Activated naive CD8-positive, alpha-beta T cell treated with anti-CD3 and anti-CD28 coated beads, Interleukin-2, amount 10 ng/mL, durations not matched to agents 7 days and 5 days (primary cell): Measurements from ENCODE around the gene KIAA0586. TPM values are rescaled to one million over a fixed set of nuclear protein-coding genes. Genes with fewer than 3 reads are reported as not detected.
"Not testable (repeated sequence)": the region's sequence is repeated elsewhere in the genome, so short reads cannot be mapped to it uniquely, and the experiment has no call there.

Experiments
- ATAC-seq: fragments of 150-1000 bp; cut with Tn5 transposase; one replicate; pipeline ENCODE4 v1.10.0; 2021; ENCODE audit warnings: low read depth, moderate library complexity
- POLR2A ChIA-PET: fragments of 350-600 bp; sonication (Branson Sonifier 250); formaldehyde crosslinking; loops from one replicate; lab custom pipeline; 2021; ENCODE audit warnings: antibody characterized with exemption; lab: Charles Lee
- DNase-seq: peaks from one replicate; pipeline ENCODE4 v3.0.0; 2021
- H3K27ac Mint-ChIP-seq: one replicate; pipeline ENCODE4 v1.8.0; 2022; ENCODE audit warnings: mild to moderate bottlenecking, mixed read lengths
- H3K27me3 Mint-ChIP-seq: one replicate; pipeline ENCODE4 v1.8.0; 2022; ENCODE audit warnings: mild to moderate bottlenecking, moderate library complexity, mixed read lengths
- H3K36me3 Mint-ChIP-seq: one replicate; pipeline ENCODE4 v1.8.0; 2021; ENCODE audit warnings: mild to moderate bottlenecking, mixed read lengths
- H3K4me1 Mint-ChIP-seq: one replicate; pipeline ENCODE4 v1.8.0; 2021; ENCODE audit warnings: mixed read lengths
- H3K4me3 Mint-ChIP-seq: one replicate; pipeline ENCODE4 v1.8.0; 2022; ENCODE audit warnings: mild to moderate bottlenecking, moderate library complexity, mixed read lengths
- H3K9me3 Mint-ChIP-seq: one replicate; pipeline ENCODE4 v1.8.0; 2021; ENCODE audit warnings: mixed read lengths
- total RNA-seq, 2 experiments: library from RNA; stranded (reverse); gene quantifications; one replicate each; pipeline ENCODE4 v1.2.3, GENCODE V29; 2021

The KIAA0586 gene
- total RNA-seq, 2 experiments from 2014 or later: 27.4 to 29.9 TPM

DNA sequence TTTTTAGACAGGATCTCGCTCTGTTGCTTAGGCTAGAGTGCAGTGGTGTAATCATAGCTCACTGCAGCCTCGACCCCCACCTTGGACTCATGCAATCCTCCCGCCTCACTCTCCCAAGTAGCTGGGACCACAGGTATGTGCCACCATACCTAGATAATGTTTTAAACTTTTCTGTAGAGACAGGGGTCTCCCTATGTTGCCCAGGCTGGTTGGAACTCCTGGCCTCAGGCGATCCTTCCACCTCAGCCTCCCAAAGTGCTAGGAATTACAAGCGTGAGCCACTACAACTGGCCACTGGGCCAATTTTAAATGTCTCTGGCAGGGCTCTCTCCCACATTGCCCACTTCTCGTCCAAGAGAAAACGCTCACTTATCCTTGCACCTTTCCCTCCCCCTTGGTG, 143.7 kb downstream of the KIAA0586 start:
- Mint-ChIP-seq H3K36me3 (no peaks in the 10 kb centered on the region), H3K27ac (no peak overlapping the region), H3K4me1 (peaks cover 10% of the 10 kb centered on the region), H3K4me3 (no peak overlapping the region), H3K9me3 (no peaks in the 10 kb centered on the region), H3K27me3 (no peaks in the 10 kb centered on the region)
- ATAC-seq (no peak), DNase-seq (no peak)
- POLR2A ChIA-PET: no interaction called here

DNA sequence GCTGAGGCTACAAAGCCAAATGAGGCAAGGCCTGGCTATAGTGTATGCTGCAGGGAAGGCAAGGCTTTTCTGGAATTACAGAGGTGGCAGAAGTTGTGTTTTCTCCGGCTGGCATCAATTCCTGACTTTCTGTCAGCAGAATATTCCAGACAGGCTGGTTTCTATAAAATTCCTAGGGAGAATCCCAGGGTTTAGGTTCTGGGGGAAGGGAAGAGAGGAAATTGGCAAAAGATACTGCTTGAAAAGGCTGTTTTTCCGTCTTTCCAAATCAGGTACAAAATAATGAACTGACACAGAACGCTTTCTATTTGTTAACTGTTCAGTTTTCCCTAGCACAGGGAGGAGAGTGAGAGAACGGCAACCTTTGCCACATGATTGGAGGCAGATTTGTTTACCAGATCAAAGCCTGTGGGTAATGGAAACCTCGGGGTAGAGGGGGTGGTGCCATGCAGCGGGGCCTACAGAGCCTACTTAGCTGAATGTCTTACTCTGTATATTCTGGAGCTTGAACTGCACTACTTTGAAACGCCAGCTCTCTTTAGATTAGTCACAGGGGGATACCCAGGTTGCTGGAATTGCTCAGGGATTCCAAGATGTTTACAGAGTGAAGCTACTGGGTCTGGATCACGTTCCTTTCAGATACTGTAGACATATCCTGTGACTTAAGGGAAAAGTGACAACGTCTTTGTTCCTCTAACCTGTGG, 144.4 kb downstream of the KIAA0586 start:
- DNase-seq (no peak), ATAC-seq (peak; percentile 65)
- no peaks in the 10 kb centered on the region for H3K9me3 Mint-ChIP-seq
- POLR2A ChIA-PET: no interaction called here
- H3K4me3 Mint-ChIP-seq: no peak overlapping the region
- no peak overlapping the region for H3K27ac Mint-ChIP-seq
- H3K36me3 Mint-ChIP-seq: no peaks in the 10 kb centered on the region
- peaks cover 10% of the 10 kb centered on the region for H3K4me1 Mint-ChIP-seq
- H3K27me3 Mint-ChIP-seq: no peaks in the 10 kb centered on the region

DNA sequence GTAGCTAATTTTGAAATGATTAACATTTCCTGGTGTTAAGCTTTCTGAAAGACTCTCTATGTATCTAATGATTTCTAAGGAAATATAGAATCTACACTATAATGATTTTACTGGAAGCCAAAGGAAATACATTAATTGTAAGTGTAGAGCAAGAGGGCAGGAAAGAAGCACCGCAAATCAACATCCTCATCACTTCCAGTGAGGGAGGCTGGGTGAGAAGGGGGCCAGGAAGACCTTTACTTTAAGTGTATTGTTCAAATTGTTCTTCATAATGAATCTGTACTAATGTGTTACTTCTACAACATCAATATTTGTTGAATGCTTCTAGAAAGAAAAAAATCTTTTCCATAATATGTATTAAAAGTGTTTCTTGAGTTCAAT, 144.9 kb downstream of the KIAA0586 start:
- no peak for ATAC-seq
- POLR2A ChIA-PET: no interaction called here

DNA sequence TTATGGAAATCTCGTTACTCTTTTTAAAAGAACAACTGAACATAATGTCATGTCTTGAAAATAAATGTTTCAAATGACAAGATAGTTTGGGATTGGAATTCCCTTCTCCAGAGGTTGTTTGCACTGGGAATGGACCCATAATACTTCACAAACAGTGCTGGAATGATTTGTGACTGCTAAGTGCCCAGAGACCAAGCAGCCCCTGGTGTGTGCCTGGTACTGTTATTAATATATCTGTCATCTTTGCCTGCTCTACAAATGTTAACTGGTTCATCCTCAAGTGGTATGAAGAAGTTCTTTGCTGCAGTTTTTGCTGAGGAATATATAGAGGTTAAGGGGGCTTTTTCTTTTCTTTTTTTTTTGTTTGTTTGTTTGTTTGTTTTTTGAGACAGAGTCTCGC, 145.3 kb downstream of the KIAA0586 start:
- peaks cover 10% of the 10 kb centered on the region for H3K4me1 Mint-ChIP-seq
- DNase-seq (no peak), ATAC-seq (no peak)
- H3K27me3 Mint-ChIP-seq: no peaks in the 10 kb centered on the region
- H3K4me3 Mint-ChIP-seq: no peak overlapping the region
- H3K9me3 Mint-ChIP-seq: no peaks in the 10 kb centered on the region
- no peak overlapping the region for H3K27ac Mint-ChIP-seq
- POLR2A ChIA-PET: no interaction called here
- H3K36me3 Mint-ChIP-seq: no peaks in the 10 kb centered on the region

More for the DNA sequence above, 144.9 kb downstream of the KIAA0586 start:
- Mint-ChIP-seq H3K36me3 (no peaks in the 10 kb centered on the region), H3K27me3 (no peaks in the 10 kb centered on the region), H3K27ac (no peak overlapping the region), H3K4me3 (no peak overlapping the region), H3K9me3 (no peaks in the 10 kb centered on the region), H3K4me1 (peaks cover 10% of the 10 kb centered on the region)
- no peak for DNase-seq

DNA sequence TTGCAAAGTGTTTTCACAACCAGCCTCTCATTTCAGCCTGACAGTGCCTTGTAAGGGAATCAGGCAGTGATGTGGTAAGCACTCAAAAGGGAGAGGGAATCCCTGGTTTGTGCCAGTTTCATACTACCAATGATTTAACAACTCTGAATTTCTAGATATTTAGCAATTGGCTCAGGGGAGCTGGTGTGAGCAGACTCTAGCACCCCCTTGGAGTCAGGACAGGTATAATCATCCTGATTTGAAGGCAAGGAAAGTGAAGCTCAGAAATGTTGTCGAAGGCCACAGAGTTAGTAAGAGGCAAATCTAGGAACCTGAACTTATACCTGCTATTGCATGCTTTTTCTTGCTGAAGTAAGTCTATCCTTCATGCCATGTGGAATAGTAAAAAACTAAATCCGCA, 147.1 kb downstream of the KIAA0586 start:
- Mint-ChIP-seq H3K4me3 (no peak overlapping the region), H3K27me3 (no peaks in the 10 kb centered on the region), H3K9me3 (no peaks in the 10 kb centered on the region), H3K36me3 (no peaks in the 10 kb centered on the region), H3K27ac (no peak overlapping the region), H3K4me1 (peaks cover 10% of the 10 kb centered on the region)
- DNase-seq (no peak), ATAC-seq (no peak)
- POLR2A ChIA-PET: no interaction called here

DNA sequence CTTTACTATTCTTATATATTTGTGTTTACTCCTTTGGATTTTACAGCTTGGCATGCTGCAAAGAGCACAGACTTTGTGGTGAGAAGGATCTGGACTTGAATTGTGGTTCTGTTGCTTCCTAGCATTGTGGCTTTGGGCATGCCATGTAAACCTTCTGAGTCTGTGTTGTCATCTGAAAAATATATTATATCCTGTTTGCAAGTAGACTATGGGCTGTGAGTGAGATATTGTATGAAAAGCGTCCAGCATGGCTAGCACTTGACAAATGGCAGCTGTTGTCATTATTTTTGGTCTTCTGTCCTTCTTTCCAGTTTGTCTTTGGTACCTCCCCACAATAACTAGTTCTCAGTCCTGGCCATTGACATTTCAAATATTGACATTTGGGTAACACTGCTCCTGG, 148.4 kb downstream of the KIAA0586 start:
- POLR2A ChIA-PET: no interaction called here
- no peak for ATAC-seq
- H3K9me3 Mint-ChIP-seq: peaks cover 4% of the 10 kb centered on the region
- H3K27ac Mint-ChIP-seq: no peak overlapping the region
- no peaks in the 10 kb centered on the region for H3K27me3 Mint-ChIP-seq
- H3K4me3 Mint-ChIP-seq: no peak overlapping the region
- H3K36me3 Mint-ChIP-seq: no peaks in the 10 kb centered on the region
- DNase-seq: no peak
- peaks cover 9% of the 10 kb centered on the region for H3K4me1 Mint-ChIP-seq

DNA sequence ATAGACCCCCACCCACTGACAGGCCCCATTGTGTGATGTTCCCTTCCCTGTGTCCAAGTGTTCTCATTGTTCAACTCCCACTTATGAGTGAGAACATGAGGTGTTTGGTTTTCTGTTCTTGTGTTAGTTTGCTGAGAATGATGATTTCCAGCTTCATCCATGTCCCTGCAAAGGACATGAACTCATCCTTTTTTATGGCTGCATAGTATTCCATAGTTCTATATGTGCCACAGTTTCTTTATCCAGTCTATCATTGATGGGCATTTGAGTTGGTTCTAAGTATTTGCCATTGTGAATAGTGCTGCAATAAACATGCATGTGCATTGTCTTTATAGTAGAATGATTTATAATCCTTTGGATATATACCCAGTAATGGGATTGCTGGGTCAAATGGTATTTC, 152.5 kb downstream of the KIAA0586 start:
- H3K27ac Mint-ChIP-seq, H3K4me3 Mint-ChIP-seq, H3K36me3 Mint-ChIP-seq, H3K27me3 Mint-ChIP-seq, H3K4me1 Mint-ChIP-seq, DNase-seq, ATAC-seq, H3K9me3 Mint-ChIP-seq, POLR2A ChIA-PET: not testable (repeated sequence)

DNA sequence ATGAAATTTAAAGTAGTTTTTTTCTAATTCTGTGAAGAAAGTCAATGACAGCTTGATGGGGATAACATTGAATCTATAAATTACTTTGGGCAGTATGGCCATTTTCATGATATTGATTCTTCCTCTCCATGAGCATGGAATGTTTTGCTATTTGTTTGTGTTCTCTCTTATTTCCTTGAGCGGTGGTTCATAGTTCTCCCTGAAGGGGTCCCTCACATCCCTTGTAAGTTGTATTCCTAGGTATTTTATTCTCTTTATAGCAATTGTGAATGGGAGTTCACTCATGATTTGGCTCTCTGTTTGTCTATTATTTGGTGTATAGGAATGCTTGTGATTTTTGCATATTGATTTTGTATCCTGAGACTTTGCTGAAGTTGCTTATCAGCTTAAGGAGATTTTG, 153.9 kb downstream of the KIAA0586 start:
- H3K27me3 Mint-ChIP-seq, ATAC-seq, DNase-seq, H3K27ac Mint-ChIP-seq, H3K4me3 Mint-ChIP-seq, H3K9me3 Mint-ChIP-seq, H3K4me1 Mint-ChIP-seq, H3K36me3 Mint-ChIP-seq, POLR2A ChIA-PET: not testable (repeated sequence)

DNA sequence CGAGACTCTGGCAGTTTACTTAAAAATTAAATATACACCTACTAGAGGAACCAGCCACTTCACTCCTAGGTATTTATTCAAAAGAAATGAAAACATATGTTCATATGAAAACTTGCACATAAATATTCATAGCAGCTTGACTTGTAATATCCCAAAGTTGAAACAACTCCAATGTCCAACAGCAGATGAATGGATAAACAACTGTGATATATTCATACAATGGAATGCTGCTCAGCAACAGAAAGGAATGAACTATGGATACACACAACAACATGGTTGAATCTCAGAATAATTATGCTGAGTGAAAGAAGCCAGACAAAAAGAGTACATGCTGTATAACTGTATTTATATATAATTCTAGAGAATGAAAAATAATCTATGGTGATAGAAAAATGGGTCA, 156.9 kb downstream of the KIAA0586 start:
- Mint-ChIP-seq H3K4me1 (no peaks in the 10 kb centered on the region), H3K27ac (no peak overlapping the region), H3K4me3 (no peak overlapping the region), H3K27me3 (peaks cover 8% of the 10 kb centered on the region), H3K36me3 (no peaks in the 10 kb centered on the region), H3K9me3 (peaks cover 7% of the 10 kb centered on the region)
- no peak for ATAC-seq
- DNase-seq: no peak
- POLR2A ChIA-PET: no interaction called here

DNA sequence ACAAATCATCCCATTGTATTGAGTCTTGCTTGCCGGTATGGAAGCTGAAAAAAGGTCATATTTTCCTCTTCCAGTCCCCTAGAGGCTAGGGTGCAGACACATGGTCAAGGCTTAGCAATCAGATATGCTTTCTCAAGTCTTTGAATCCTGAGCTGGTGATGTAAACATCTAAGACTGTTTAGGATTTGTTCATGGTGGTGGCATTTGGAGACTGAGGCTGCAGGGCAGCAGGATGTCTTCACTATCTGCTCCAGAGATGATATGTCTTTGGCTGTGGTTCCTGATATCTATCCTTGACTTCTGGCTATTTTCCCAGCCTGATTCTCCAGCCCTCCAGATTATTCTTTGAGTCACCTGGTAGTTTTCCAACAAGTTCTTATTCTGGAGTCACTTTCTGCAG, 159.8 kb downstream of the KIAA0586 start:
- ATAC-seq (no peak), DNase-seq (no peak)
- peaks cover 2% of the 10 kb centered on the region for H3K9me3 Mint-ChIP-seq
- H3K4me3 Mint-ChIP-seq: no peak overlapping the region
- peaks cover 8% of the 10 kb centered on the region for H3K27me3 Mint-ChIP-seq
- H3K4me1 Mint-ChIP-seq: no peaks in the 10 kb centered on the region
- POLR2A ChIA-PET: no interaction called here
- H3K36me3 Mint-ChIP-seq: no peaks in the 10 kb centered on the region
- no peak overlapping the region for H3K27ac Mint-ChIP-seq

DNA sequence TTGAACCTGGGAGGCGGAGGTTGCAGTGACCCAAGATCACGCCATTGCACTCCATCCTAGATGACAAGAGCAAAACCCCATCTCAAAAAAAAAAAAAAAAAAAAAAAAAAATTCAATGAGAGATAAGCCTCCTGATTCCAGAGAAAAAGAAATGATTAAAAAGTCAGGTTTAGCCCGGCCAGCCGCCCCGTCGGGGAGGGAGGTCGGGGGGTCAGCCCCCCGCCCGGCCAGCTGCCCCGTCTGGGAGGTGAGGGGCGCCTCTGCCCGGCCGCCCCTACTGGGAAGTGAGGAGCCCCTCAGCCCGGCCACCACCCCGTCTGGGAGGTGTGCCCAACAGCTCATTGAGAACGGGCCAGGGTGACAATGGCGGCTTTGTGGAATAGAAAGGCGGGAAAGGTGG, 160.8 kb downstream of the KIAA0586 start:
- DNase-seq, H3K9me3 Mint-ChIP-seq, H3K27me3 Mint-ChIP-seq, H3K4me1 Mint-ChIP-seq, ATAC-seq, H3K4me3 Mint-ChIP-seq, POLR2A ChIA-PET, H3K27ac Mint-ChIP-seq, H3K36me3 Mint-ChIP-seq: not testable (repeated sequence)

DNA sequence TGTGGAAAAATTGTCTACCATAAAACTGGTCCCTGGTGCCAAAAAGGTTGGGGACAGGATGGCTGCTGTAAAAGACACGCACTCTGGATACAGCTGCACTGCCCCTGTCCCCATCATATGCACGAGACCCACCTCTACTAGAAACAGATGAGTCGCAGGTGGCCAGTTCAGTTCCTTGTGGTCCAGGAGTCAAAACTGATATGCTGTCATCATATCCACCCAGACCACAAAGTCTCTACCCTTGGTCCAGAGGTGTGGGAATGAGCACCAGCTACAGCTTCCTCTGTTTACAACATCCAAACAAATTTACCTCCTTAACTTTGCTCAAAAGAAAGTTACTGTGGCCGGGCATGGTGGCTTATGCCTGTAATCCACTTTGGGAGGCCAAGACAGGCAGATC, 166.5 kb downstream of the KIAA0586 start:
- DNase-seq: no peak
- Mint-ChIP-seq H3K4me3 (no peak overlapping the region), H3K36me3 (no peaks in the 10 kb centered on the region), H3K27ac (no peak overlapping the region), H3K27me3 (peaks cover 5% of the 10 kb centered on the region), H3K9me3 (peaks cover 3% of the 10 kb centered on the region), H3K4me1 (peaks cover 17% of the 10 kb centered on the region)
- POLR2A ChIA-PET: no interaction called here
- no peak for ATAC-seq

DNA sequence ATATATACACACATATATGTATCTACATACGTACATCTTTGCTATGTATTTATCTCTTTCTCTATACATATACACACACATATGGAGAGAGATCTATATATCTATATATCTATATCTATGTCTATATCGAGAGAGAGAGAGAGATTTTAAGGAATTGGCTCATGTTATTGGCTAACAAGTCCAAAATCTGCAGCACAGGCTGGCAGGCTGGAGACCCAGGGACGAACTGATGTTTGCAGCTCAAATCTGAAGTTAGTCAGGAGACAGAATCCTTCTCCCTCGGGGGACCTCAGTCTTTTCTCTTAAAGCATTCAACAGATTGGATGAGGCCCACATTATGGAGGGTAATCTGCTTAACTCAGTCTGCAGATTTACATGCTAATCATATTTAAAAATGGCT, 169.5 kb downstream of the KIAA0586 start:
- no peak for ATAC-seq
- DNase-seq: no peak
- peaks cover 24% of the 10 kb centered on the region for H3K4me1 Mint-ChIP-seq
- H3K4me3 Mint-ChIP-seq: no peak overlapping the region
- H3K27ac Mint-ChIP-seq: no peak overlapping the region
- H3K36me3 Mint-ChIP-seq: no peaks in the 10 kb centered on the region
- peaks cover 3% of the 10 kb centered on the region for H3K9me3 Mint-ChIP-seq
- POLR2A ChIA-PET: no interaction called here
- H3K27me3 Mint-ChIP-seq: peaks cover 5% of the 10 kb centered on the region

DNA sequence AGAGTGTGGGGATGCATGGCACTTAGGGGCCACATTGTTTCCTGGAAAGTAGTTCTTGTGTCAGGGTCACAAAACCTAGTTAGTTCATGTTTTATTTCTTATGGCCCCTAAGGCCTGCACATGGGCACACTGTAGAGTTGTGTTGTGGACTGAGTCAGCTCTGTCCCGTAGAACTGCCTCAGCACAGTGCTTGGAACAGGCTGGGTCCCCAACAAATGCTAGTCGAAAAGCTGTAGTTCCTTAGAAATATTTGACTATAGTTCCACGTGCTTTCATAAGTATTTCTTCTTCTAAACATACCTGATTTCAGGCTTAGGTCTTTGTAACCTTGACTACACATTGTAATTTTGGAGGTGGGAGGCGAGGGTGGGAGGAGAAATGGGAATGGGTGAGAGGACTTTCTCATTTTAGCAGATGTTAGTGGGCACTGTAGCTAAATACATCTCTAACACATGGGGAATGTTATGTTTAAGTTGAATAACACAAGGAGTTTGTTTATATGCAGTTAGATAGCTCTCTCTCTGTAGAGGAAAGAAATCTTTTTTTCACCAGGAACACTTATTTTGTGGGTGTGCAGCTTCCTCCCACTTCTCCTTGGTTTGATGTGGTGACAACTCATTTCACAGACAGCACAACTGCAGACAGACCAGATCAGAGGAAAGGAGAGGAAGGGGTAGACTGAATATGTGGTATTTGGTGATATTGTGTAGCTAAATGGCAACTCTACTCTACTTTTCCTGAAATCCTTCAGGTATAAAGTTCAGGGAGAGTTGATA, 170.7 kb downstream of the KIAA0586 start:
- POLR2A ChIA-PET: no interaction called here
- Mint-ChIP-seq H3K4me1 (peaks cover 24% of the 10 kb centered on the region), H3K27me3 (peaks cover 7% of the 10 kb centered on the region), H3K9me3 (no peaks in the 10 kb centered on the region), H3K4me3 (peak overlapping the region; percentile 6), H3K36me3 (no peaks in the 10 kb centered on the region), H3K27ac (no peak overlapping the region)
- peak; percentile 82 for ATAC-seq
- DNase-seq: no peak
